Uterus (tissue), 2 donors: ENCODE results near the gene RBM10.

Experiments used
- CTCF ChIP-seq, 4 experiments: fragments of 200-600 bp in 2 of 4; fragments of 450-650 bp in 2 of 4; sonication (generic) in 2 of 4; IDR thresholded peaks; one replicate each; pipeline ENCODE4 v1.5.1; 2016 to 2019; ENCODE audit warnings: antibody characterized with exemption in 4 of 4, mild to moderate bottlenecking in 2 of 4, moderate library complexity in 1 of 4
- POLR2A ChIP-seq, 2 donors: fragments of 450-650 bp; IDR thresholded peaks; one replicate each; pipeline ENCODE4 v1.6.1; 2016; ENCODE audit warnings: antibody characterized with exemption in 2 of 2, mild to moderate bottlenecking in 1 of 2, moderate library complexity in 1 of 2

DNA sequence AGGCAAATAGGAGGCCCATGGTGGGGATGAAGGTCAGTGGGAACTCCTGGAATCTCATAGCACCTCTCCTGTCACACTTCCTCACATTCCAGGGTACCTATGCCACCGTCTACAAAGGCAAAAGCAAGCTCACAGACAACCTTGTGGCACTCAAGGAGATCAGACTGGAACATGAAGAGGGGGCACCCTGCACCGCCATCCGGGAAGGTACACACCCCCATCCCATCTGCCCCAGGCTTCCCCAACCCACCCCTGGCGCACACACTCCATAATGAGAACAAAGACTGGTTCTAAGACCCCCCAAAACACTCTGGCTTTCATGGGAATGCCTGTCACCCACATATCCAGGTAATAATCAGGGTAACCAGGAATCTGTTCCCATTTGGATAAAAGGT lies 79.9 kb downstream of the RBM10 start:
- TF ChIP-seq POLR2A (IDR thresholded peaks at IDR 0.05), result no peak
- TF ChIP-seq CTCF (IDR thresholded peaks at IDR 0.05), result no peak
